GM19043 (cell line): ENCODE data around the gene AIF1L.

Source experiments
- ATAC-seq: cut with Tn5 transposase; IDR thresholded peaks from one replicate; pipeline ENCODE4 v1.9.1; 2021; ENCODE audit warnings: low read depth; ENCODE audit not compliant: unreplicated experiment

AIF1L gene

GRCh38 chr9:131096269-131097125 lies at the start of gene AIF1L:
Gene AIF1L (plus strand): TSS chr9:131096531. CDS start chr9:131096630, 99 bp downstream.
- ATAC-seq: no peak

- ATAC-seq: no peak
Measured at GRCh38 chr9:131046581-131047202, 49.6 kb upstream of the AIF1L start.

- ATAC-seq: no peak
Measured at GRCh38 chr9:131048332-131048731, 48.0 kb upstream of the AIF1L start.

- no peak for ATAC-seq
Measured at GRCh38 chr9:131048820-131049219, 47.5 kb upstream of the AIF1L start.

- no peak for ATAC-seq
Measured at GRCh38 chr9:131049829-131050715, 46.3 kb upstream of the AIF1L start.

- ATAC-seq: no peak
Measured at GRCh38 chr9:131050831-131051230, 45.5 kb upstream of the AIF1L start.

- no peak for ATAC-seq
Measured at GRCh38 chr9:131051592-131052517, 44.5 kb upstream of the AIF1L start.

- no peak for ATAC-seq
Measured at GRCh38 chr9:131053896-131054295, 42.4 kb upstream of the AIF1L start.

- ATAC-seq: no peak
Measured at GRCh38 chr9:131056781-131057506, 39.4 kb upstream of the AIF1L start.

- no peak for ATAC-seq
Measured at GRCh38 chr9:131060900-131061630, 35.3 kb upstream of the AIF1L start.

GRCh38 chr9:131062969-131063368 lies 33.4 kb upstream of the AIF1L start:
- no peak for ATAC-seq

GRCh38 chr9:131065599-131065998 lies 30.7 kb upstream of the AIF1L start:
- no peak for ATAC-seq

- no peak for ATAC-seq
Measured at GRCh38 chr9:131067625-131068024, 28.7 kb upstream of the AIF1L start.

GRCh38 chr9:131068076-131068816 lies 28.1 kb upstream of the AIF1L start:
- ATAC-seq: no peak

GRCh38 chr9:131069699-131070098 lies 26.6 kb upstream of the AIF1L start:
- ATAC-seq: no peak

GRCh38 chr9:131072107-131072870 lies 24.0 kb upstream of the AIF1L start:
- no peak for ATAC-seq

GRCh38 chr9:131072871-131073237 lies 23.5 kb upstream of the AIF1L start:
- ATAC-seq: no peak
